ENCODE data around the gene MYO10. TPM values are rescaled to one million over a fixed set of nuclear protein-coding genes. Genes with fewer than 3 reads are reported as not detected.

The MYO10 gene
- total RNA-seq, 4 donors from 2014 or later: 30.6 to 55.9 (median 38.2) TPM

DNA sequence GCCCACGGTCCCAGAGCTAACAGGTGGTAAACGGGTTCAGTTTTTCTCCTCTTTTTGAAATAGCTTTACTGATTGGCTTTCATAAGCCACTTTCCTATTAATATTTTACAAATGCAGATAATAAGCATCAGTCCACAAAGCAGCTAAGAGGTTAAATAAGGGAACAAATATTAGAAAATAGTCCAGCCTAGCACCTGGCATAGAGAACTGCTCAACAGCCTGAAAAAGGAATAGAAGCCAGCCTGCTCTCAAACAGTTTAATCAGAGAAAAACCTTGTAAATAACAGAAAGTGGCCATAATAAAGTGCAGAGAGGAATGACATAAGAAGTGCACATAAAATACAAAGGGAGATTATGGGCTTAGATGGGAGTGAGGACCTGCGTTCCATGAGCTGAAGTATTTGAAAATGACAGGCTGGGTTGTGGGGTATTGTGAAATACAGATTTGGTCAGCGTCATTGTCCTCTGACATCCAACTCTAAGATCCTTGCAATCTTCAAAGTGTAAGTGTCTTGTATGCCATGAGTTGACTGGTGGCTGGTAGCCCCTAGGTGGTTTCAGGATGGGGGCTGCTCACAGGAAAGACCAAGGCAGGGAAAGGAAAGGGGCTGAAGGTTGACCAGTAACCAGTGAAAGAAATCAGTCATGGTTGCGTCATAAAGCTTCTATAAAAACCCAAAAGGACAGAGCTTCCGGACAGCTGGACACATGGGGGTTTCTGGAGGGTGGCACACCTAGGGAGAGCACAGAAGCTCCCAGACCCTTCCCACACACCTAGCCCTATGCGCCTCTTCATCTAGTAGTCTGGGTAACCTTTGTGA, 32.4 kb downstream of the MYO10 start:
- Histone ChIP-seq H3K27ac (no peak overlapping the region), H3K36me3 (no peaks in the 10 kb centered on the region), H3K4me1 (no peaks in the 10 kb centered on the region), H3K27me3 (no peaks in the 10 kb centered on the region), H3K4me3 (no peak overlapping the region), H3K9me3 (no peaks in the 10 kb centered on the region)
- TF ChIP-seq POLR2A (IDR thresholded peaks at IDR 0.05): no peak
- no peak for TF ChIP-seq EP300 (IDR thresholded peaks at IDR 0.05)
- TF ChIP-seq CTCF (IDR thresholded peaks at IDR 0.05): no peak
- WGBS, 2 donors: 86 to 92% methylated on average over 7 of the region's 7 CpGs
- DNase-seq (ENCODE audit: low spot score in 2 of 2): no peak

DNA sequence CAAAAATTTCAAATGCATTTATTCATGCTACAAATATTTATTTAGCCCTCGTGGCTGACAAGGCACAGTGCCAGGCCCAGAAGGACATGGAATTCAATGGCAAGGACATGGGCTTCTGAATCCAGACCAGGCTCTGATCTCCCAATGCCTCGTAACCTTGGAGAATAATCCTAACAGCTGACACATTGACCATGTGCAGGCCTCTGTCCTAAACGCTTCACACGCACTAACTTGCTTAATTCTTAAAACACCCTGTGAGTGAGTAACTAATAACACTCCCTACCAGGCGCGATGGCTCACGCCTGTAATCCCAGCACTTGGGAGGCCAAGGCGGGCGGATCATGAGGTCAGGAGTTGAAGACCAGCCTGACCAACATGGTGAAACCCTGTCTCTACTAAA, 33.2 kb downstream of the MYO10 start:
- Histone ChIP-seq H3K9me3 (no peaks in the 10 kb centered on the region), H3K4me1 (no peaks in the 10 kb centered on the region), H3K36me3 (no peaks in the 10 kb centered on the region), H3K4me3 (no peak overlapping the region), H3K27ac (no peak overlapping the region), H3K27me3 (no peaks in the 10 kb centered on the region)
- WGBS, 2 donors: 77 to 85% methylated on average over 9 of the region's 9 CpGs
- no peak for DNase-seq (ENCODE audit: low spot score in 2 of 2)
- no peak for TF ChIP-seq CTCF (IDR thresholded peaks at IDR 0.05)
- TF ChIP-seq EP300 (IDR thresholded peaks at IDR 0.05): no peak
- TF ChIP-seq POLR2A (IDR thresholded peaks at IDR 0.05): no peak

DNA sequence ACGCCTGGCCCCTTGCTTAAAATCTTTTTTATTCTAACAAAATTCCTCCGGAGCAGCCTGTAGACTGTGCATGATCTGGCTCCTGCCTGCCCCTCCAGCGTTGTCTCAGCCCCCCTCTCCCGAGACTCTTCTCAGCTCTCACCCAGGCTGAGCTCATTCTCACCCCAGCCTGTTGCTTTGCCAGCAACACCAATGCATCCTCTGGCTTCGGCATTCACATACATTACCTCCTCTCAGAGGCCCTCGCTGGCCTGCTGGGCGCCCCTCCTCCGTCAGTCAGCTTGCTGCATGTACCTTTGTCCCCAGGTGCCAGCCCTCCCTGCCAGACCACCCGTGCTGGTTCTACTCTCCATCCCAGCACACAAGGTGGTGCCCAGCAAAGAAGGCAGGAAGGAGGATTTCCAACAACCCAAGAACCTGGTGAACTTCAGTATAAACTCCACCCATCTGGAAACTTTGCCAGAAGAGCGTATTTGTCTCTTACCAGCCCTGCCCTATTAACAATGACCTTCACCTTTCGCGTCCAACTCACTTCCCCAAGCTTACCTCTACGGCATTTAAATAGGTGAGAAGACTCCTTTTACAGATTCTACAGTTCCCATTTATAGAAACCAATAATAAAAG, 35.0 kb downstream of the MYO10 start:
- Histone ChIP-seq H3K9me3 (no peaks in the 10 kb centered on the region), H3K27ac (no peak overlapping the region), H3K27me3 (no peaks in the 10 kb centered on the region), H3K36me3 (no peaks in the 10 kb centered on the region), H3K4me1 (peaks cover 0 to 4% (median 0%) of the 10 kb centered on the region in 4 donors), H3K4me3 (no peak overlapping the region)
- WGBS, 2 donors: 82 to 85% methylated on average over 13 of the region's 13 CpGs
- TF ChIP-seq CTCF (IDR thresholded peaks at IDR 0.05): no peak
- no peak for DNase-seq (ENCODE audit: low spot score in 2 of 2)

DNA sequence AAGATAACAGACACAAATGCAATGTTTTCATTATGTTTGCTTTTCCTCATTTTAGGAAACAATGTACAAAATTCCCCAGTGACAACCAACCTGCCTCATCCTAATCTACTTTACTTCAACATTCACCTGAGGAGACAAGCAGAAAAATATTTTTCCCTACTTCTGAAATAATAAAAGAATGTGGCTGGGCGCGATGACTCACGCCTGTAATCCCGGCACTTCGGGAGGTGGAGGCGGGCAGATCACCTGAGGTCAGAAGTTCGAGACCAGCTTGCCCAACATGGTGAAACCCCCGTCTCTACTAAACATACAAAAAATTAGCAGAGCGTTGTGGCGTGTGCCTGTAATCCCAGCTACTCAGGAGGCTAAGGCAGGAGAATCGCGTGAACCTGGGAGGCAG, 36.9 kb downstream of the MYO10 start:
- no peaks in the 10 kb centered on the region for H3K9me3 ChIP-seq
- TF ChIP-seq EP300 (IDR thresholded peaks at IDR 0.05) (no peak), CTCF (IDR thresholded peaks at IDR 0.05) (no peak), POLR2A (IDR thresholded peaks at IDR 0.05) (no peak)
- no peak for DNase-seq (ENCODE audit: low spot score in 2 of 2)
- no peak overlapping the region for H3K4me3 ChIP-seq
- 90 to 92% methylated on average over 12 of the region's 12 CpGs for WGBS, 2 donors
- H3K27ac ChIP-seq: no peak overlapping the region
- no peaks in the 10 kb centered on the region for H3K36me3 ChIP-seq
- peaks cover 0 to 14% (median 0%) of the 10 kb centered on the region in 4 donors for H3K4me1 ChIP-seq
- no peaks in the 10 kb centered on the region for H3K27me3 ChIP-seq

- no peak overlapping the region for H3K4me3 ChIP-seq
- no peak overlapping the region for H3K27ac ChIP-seq
- no peaks in the 10 kb centered on the region for H3K9me3 ChIP-seq
- H3K27me3 ChIP-seq: no peaks in the 10 kb centered on the region
- TF ChIP-seq POLR2A (IDR thresholded peaks at IDR 0.05) (no peak), EP300 (IDR thresholded peaks at IDR 0.05) (no peak), CTCF (IDR thresholded peaks at IDR 0.05) (no peak)
- no peaks in the 10 kb centered on the region for H3K36me3 ChIP-seq
- H3K4me1 ChIP-seq: peaks cover 0 to 14% (median 0%) of the 10 kb centered on the region in 4 donors
- no peak for DNase-seq (ENCODE audit: low spot score in 2 of 2)
- WGBS, 2 donors: 90 to 91% methylated on average over 6 of the region's 6 CpGs
Observed at GRCh38 chr5:16897800-16898199, 38.3 kb downstream of the MYO10 start.

Data from tibial nerve (tissue), 4 donors.